Body of pancreas (tissue), 4 donors: ENCODE data around the gene SLC25A1. TPM values are rescaled to one million over a fixed set of nuclear protein-coding genes. Genes with fewer than 3 reads are reported as not detected.

Source experiments
- ATAC-seq: fragments of 150-250 bp; one replicate; pipeline ENCODE4 v1.9.1; 2016
- DNase-seq, 4 donors: peaks; one replicate each; pipeline ENCODE4 v3.0.0-alpha.2; 2019
- H3K27ac ChIP-seq, 4 donors: fragments of 200-600 bp; sonication (generic); 1 replicate in 3 of 4; 2 replicates in 1 of 4; pipeline versions ENCODE4 v1.5.1 to v1.6.1; 2016 to 2019; ENCODE audit warnings: mild to moderate bottlenecking in 1 of 4, mixed read lengths in 1 of 4, moderate library complexity in 1 of 4
- H3K27me3 ChIP-seq, 2 donors: fragments of 200-600 bp; sonication (generic); one replicate each; pipeline ENCODE4 v1.6.0; 2016; ENCODE audit warnings: mild to moderate bottlenecking in 1 of 2
- H3K36me3 ChIP-seq, 2 donors: fragments of 200-600 bp; sonication (generic); replicated peaks in 1 of 2; 2 replicates each; pipeline ENCODE4 v1.5.1; 2016; ENCODE audit warnings: low read depth in 2 of 2; ENCODE audit not compliant: insufficient read depth in 1 of 2
- H3K4me1 ChIP-seq: fragments of 200-600 bp; sonication (generic); one replicate; pipeline ENCODE4 v1.6.0; 2016
- H3K4me3 ChIP-seq, 2 donors: fragments of 200-600 bp; sonication (generic); 1 replicate in 1 of 2; 2 replicates in 1 of 2; pipeline ENCODE4 v1.5.1; 2016 to 2019
- H3K9me3 ChIP-seq, 3 donors: fragments of 200-600 bp; sonication (generic); 1 replicate in 2 of 3; 2 replicates in 1 of 3; pipeline ENCODE4 v1.5.1; 2016
- CTCF ChIP-seq, 7 experiments: fragments of 450-650 bp in 4 of 7; fragments of 200-600 bp in 3 of 7; sonication (generic) in 3 of 7; IDR thresholded peaks; one replicate each; pipeline ENCODE4 v1.5.1; 2016 to 2019; ENCODE audit warnings: antibody characterized with exemption in 7 of 7
- POLR2A ChIP-seq, 3 donors: fragments of 450-650 bp; IDR thresholded peaks; one replicate each; pipeline ENCODE4 v1.6.1; 2016; ENCODE audit warnings: antibody characterized with exemption in 3 of 3, mild to moderate bottlenecking in 2 of 3
- WGBS, 2 donors: methylation state at CpG; one replicate each; pipeline ENCODE4 v1.1.5; 2017; 5-methylcytosine and 5-hydroxymethylcytosine counted together
- intact Hi-C: fragments of 100-400 bp; cut with DNase I; formaldehyde crosslinking; loops from one replicate; pipeline ENCODE4 v1.15.1; 2023
- total RNA-seq, 2 donors: library from RNA; depleted of rRNA; stranded (reverse); fragments of >200 nt; gene quantifications; one replicate each; pipeline ENCODE4 v1.1.0, GENCODE V29; 2016

SLC25A1 gene
- total RNA-seq, 2 donors from 2014 or later: 39.7 to 87.0 TPM

- H3K9me3 ChIP-seq: no peaks in the 10 kb centered on the region
- H3K27me3 ChIP-seq: no peaks in the 10 kb centered on the region
- DNase-seq (no peak), ATAC-seq (no peak)
- H3K27ac ChIP-seq: no peak overlapping the region
- no peak overlapping the region for H3K4me3 ChIP-seq
- no peaks in the 10 kb centered on the region for H3K4me1 ChIP-seq
- H3K36me3 ChIP-seq: no peaks in the 10 kb centered on the region
- no peak for TF ChIP-seq CTCF (IDR thresholded peaks at IDR 0.05)
- intact Hi-C loops: loop anchor here (10.0 kb wide), 1 partner anchor 97 kb away; no protein-coding TSS in a partner anchor
- 74 to 81% methylated on average over 5 to 6 of the region's 6 CpGs for WGBS, 2 donors
Observed at GRCh38 chr22:19187716-19188563, 9.4 kb upstream of the SLC25A1 start.

GRCh38 chr22:19184276-19184997 lies 5.9 kb upstream of the SLC25A1 start:
- H3K27me3 ChIP-seq: no peaks in the 10 kb centered on the region
- ATAC-seq (no peak), DNase-seq (no peak)
- no peaks in the 10 kb centered on the region for H3K9me3 ChIP-seq
- H3K27ac ChIP-seq: no peak overlapping the region
- H3K4me1 ChIP-seq: peaks cover 4% of the 10 kb centered on the region
- intact Hi-C loops: loop anchor here (10.0 kb wide), 1 partner anchor 100 kb away; no protein-coding TSS in a partner anchor
- H3K36me3 ChIP-seq: no peaks in the 10 kb centered on the region
- WGBS, 2 donors: 84 to 88% methylated on average over 20 of the region's 20 CpGs
- H3K4me3 ChIP-seq: no peak overlapping the region
- no peak for TF ChIP-seq CTCF (IDR thresholded peaks at IDR 0.05)

- no peak overlapping the region for H3K27ac ChIP-seq
- ATAC-seq (no peak), DNase-seq (no peak)
- H3K4me3 ChIP-seq: no peak overlapping the region
- WGBS, 2 donors: 86% methylated on average over 9 of the region's 9 CpGs; no CpG with 5 or more reads in 1 of the 2 donors
- intact Hi-C loops: loop anchor here (10.0 kb wide), 1 partner anchor 102 kb away; no protein-coding TSS in a partner anchor
- peaks cover 10% of the 10 kb centered on the region for H3K4me1 ChIP-seq
- H3K27me3 ChIP-seq: no peaks in the 10 kb centered on the region
- no peaks in the 10 kb centered on the region for H3K9me3 ChIP-seq
- H3K36me3 ChIP-seq: no peaks in the 10 kb centered on the region
- TF ChIP-seq CTCF (IDR thresholded peaks at IDR 0.05) (no peak), POLR2A (IDR thresholded peaks at IDR 0.05) (no peak)
Observed at GRCh38 chr22:19183216-19183615, 4.7 kb upstream of the SLC25A1 start.

- intact Hi-C loops: loop anchor here (10.0 kb wide), 1 partner anchor 102 kb away; no protein-coding TSS in a partner anchor
- Histone ChIP-seq H3K36me3 (no peaks in the 10 kb centered on the region), H3K27ac (no peak overlapping the region), H3K4me1 (peaks cover 13% of the 10 kb centered on the region), H3K4me3 (no peak overlapping the region), H3K9me3 (no peaks in the 10 kb centered on the region), H3K27me3 (no peaks in the 10 kb centered on the region)
- WGBS, 2 donors: 68 to 82% methylated on average over 4 to 9 of the region's 9 CpGs
- ATAC-seq: no peak
- DNase-seq: no peak
- TF ChIP-seq POLR2A (IDR thresholded peaks at IDR 0.05) (no peak), CTCF (IDR thresholded peaks at IDR 0.05) (no peak)
Observed at GRCh38 chr22:19182472-19183157, 4.1 kb upstream of the SLC25A1 start.
